ENCODE data around the gene SLC38A3. TPM values are rescaled to one million over a fixed set of nuclear protein-coding genes. Genes with fewer than 3 reads are reported as not detected.

Gene SLC38A3
- total and polyA plus RNA-seq, 2 donors (not counting 3 experiments of a cell fraction or from before 2014, with no cell fraction given) = 0.60 to 1.1 TPM

DNA sequence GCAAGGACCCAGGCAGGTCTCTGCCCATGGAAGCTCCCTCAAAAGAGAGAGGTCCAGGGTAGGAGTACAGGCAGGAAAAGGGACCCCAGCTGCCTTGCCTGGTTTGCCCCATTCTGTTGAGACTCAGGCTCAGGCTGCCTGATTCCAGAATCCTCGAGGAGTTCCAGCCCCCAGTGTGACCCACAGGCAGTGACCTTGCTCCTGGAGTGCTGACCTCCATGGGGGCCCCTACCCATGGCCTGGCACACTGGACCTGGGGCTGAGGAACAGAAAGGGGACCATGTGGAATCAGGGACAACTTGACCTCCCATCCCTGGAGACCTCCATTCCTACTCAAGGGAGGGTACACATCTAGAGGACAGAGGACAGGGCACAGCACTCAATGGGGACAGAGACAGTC lies 60.5 kb downstream of the SLC38A3 start:
- TF ChIP-seq, protein P1, sequence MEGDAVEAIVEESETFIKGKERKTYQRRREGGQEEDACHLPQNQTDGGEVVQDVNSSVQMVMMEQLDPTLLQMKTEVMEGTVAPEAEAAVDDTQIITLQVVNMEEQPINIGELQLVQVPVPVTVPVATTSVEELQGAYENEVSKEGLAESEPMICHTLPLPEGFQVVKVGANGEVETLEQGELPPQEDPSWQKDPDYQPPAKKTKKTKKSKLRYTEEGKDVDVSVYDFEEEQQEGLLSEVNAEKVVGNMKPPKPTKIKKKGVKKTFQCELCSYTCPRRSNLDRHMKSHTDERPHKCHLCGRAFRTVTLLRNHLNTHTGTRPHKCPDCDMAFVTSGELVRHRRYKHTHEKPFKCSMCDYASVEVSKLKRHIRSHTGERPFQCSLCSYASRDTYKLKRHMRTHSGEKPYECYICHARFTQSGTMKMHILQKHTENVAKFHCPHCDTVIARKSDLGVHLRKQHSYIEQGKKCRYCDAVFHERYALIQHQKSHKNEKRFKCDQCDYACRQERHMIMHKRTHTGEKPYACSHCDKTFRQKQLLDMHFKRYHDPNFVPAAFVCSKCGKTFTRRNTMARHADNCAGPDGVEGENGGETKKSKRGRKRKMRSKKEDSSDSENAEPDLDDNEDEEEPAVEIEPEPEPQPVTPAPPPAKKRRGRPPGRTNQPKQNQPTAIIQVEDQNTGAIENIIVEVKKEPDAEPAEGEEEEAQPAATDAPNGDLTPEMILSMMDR (IDR thresholded peaks at IDR 0.05; ENCODE audit: extremely low read depth in 1 of 2, insufficient read depth in 1 of 2, low read depth in 1 of 2, low read length in 2 of 2) = no peak
- no peak for TF ChIP-seq POLR2A (IDR thresholded peaks at IDR 0.05; ENCODE audit: low read depth, low read length)
- TF ChIP-seq POLR2AphosphoS5 (IDR thresholded peaks at IDR 0.05; ENCODE audit: insufficient read depth, low read depth, low read length) = no peak
- no peak for TF ChIP-seq JUN (IDR thresholded peaks at IDR 0.05; ENCODE audit: borderline replicate concordance, insufficient read depth, insufficient read length, low read depth)
- no peak for TF ChIP-seq GATA2 (IDR thresholded peaks at IDR 0.05; ENCODE audit: insufficient read depth, insufficient read length, low read depth, low read length)
- TF ChIP-seq EZH2 (IDR thresholded peaks at IDR 0.05; ENCODE audit: borderline replicate concordance, low read depth, low read length, severe bottlenecking) = no peak
- TF ChIP-seq FOS (IDR thresholded peaks at IDR 0.05; ENCODE audit: borderline replicate concordance, insufficient read depth, low read length) = no peak
- no peak for TF ChIP-seq MYC (IDR thresholded peaks at IDR 0.05; ENCODE audit: low read depth, low read length)
- no peak for TF ChIP-seq MAX (IDR thresholded peaks at IDR 0.05; ENCODE audit: insufficient read depth, insufficient read length)
- ChIA-PET POLR2A (no interaction called here), CTCF (interaction anchor here (1.8 kb wide), 1 partner anchor 19 kb away, joined by 6 read pairs; no protein-coding TSS in a partner anchor)
- BruUV-seq (replicated peaks) = no TSS peak
- no peaks in the 10 kb centered on the region for H3K9me1 ChIP-seq (replicated peaks; ENCODE audit: control insufficient read depth, extremely low read depth, insufficient read depth, low read length)
- H3K79me2 ChIP-seq (ENCODE audit: control insufficient read depth, insufficient read depth, low read length) = no peaks in the 10 kb centered on the region
- no peak overlapping the region for H3K4me3 ChIP-seq (replicated peaks in 1 of 3; ENCODE audit: insufficient read depth in 1 of 3, low read depth in 1 of 3, low read length in 3 of 3)
- dilution Hi-C loops (cut with MboI; ENCODE audit: extremely low pct_ligation_motif_present, low sequenced_read_pairs) = no loop called here
- no peaks in the 10 kb centered on the region for H3K9me3 ChIP-seq (replicated peaks; ENCODE audit: control insufficient read depth, insufficient read depth, low read length)
- H3K4me2 ChIP-seq (ENCODE audit: insufficient read depth, low read length) = no peak overlapping the region
- H2AFZ ChIP-seq (ENCODE audit: low read depth, low read length) = no peak overlapping the region
- peaks cover 3 to 6% of the 10 kb centered on the region in 2 experiments for H3K27me3 ChIP-seq (ENCODE audit: control insufficient read depth in 2 of 2, insufficient read depth in 2 of 2, low read length in 2 of 2)
- no peak overlapping the region for H3K9ac ChIP-seq (replicated peaks; ENCODE audit: extremely low read depth, insufficient read depth, low read length)
- H3K4me1 ChIP-seq (ENCODE audit: control insufficient read depth, extremely low read depth, insufficient read depth, low read length) = peaks cover 4% of the 10 kb centered on the region
- no peak for FAIRE-seq
- intact Hi-C loops (cut with micrococcal nuclease) = loop anchor here (10.0 kb wide), 1 partner anchor 141 kb away; no protein-coding TSS in a partner anchor
- no peak for DNase-seq (ENCODE audit: low read depth, low spot score)
- no peak overlapping the region for H3K27ac ChIP-seq (ENCODE audit: insufficient read depth, low read depth, low read length)
- no peaks in the 10 kb centered on the region for H3K36me3 ChIP-seq (ENCODE audit: control insufficient read depth in 2 of 2, extremely low read depth in 1 of 2, insufficient read depth in 2 of 2, low read length in 2 of 2)
- no peaks in the 10 kb centered on the region for H4K20me1 ChIP-seq (replicated peaks; ENCODE audit: control insufficient read depth, extremely low read depth, insufficient read depth, low read length)
